Body of pancreas (tissue), 4 donors: ENCODE data around the gene RBM20. TPM values are rescaled to one million over a fixed set of nuclear protein-coding genes. Genes with fewer than 3 reads are reported as not detected.

ENCODE experiments used
- ATAC-seq: fragments of 150-250 bp; one replicate; pipeline ENCODE4 v1.9.1; 2016
- DNase-seq, 4 donors: peaks; one replicate each; pipeline ENCODE4 v3.0.0-alpha.2; 2019
- H3K27ac ChIP-seq, 4 donors: fragments of 200-600 bp; sonication (generic); 1 replicate in 3 of 4; 2 replicates in 1 of 4; pipeline versions ENCODE4 v1.5.1 to v1.6.1; 2016 to 2019; ENCODE audit warnings: mild to moderate bottlenecking in 1 of 4, mixed read lengths in 1 of 4, moderate library complexity in 1 of 4
- H3K27me3 ChIP-seq, 2 donors: fragments of 200-600 bp; sonication (generic); one replicate each; pipeline ENCODE4 v1.6.0; 2016; ENCODE audit warnings: mild to moderate bottlenecking in 1 of 2
- H3K36me3 ChIP-seq, 2 donors: fragments of 200-600 bp; sonication (generic); replicated peaks in 1 of 2; 2 replicates each; pipeline ENCODE4 v1.5.1; 2016; ENCODE audit warnings: low read depth in 2 of 2; ENCODE audit not compliant: insufficient read depth in 1 of 2
- H3K4me1 ChIP-seq: fragments of 200-600 bp; sonication (generic); one replicate; pipeline ENCODE4 v1.6.0; 2016
- H3K4me3 ChIP-seq, 2 donors: fragments of 200-600 bp; sonication (generic); 1 replicate in 1 of 2; 2 replicates in 1 of 2; pipeline ENCODE4 v1.5.1; 2016 to 2019
- H3K9me3 ChIP-seq, 3 donors: fragments of 200-600 bp; sonication (generic); 1 replicate in 2 of 3; 2 replicates in 1 of 3; pipeline ENCODE4 v1.5.1; 2016
- CTCF ChIP-seq, 7 experiments: fragments of 450-650 bp in 4 of 7; fragments of 200-600 bp in 3 of 7; sonication (generic) in 3 of 7; IDR thresholded peaks; one replicate each; pipeline ENCODE4 v1.5.1; 2016 to 2019; ENCODE audit warnings: antibody characterized with exemption in 7 of 7
- POLR2A ChIP-seq, 3 donors: fragments of 450-650 bp; IDR thresholded peaks; one replicate each; pipeline ENCODE4 v1.6.1; 2016; ENCODE audit warnings: antibody characterized with exemption in 3 of 3, mild to moderate bottlenecking in 2 of 3
- WGBS, 2 donors: methylation state at CpG; one replicate each; pipeline ENCODE4 v1.1.5; 2017; 5-methylcytosine and 5-hydroxymethylcytosine counted together
- intact Hi-C: fragments of 100-400 bp; cut with DNase I; formaldehyde crosslinking; loops from one replicate; pipeline ENCODE4 v1.15.1; 2023
- total RNA-seq, 2 donors: library from RNA; depleted of rRNA; stranded (reverse); fragments of >200 nt; gene quantifications; one replicate each; pipeline ENCODE4 v1.1.0, GENCODE V29; 2016

The RBM20 gene
- total RNA-seq, 2 donors from 2014 or later, result 14.5 to 39.4 TPM

- ATAC-seq (peak; percentile 73), DNase-seq (peak; percentile 52 to 79 (median 66))
- no peak for TF ChIP-seq CTCF (IDR thresholded peaks at IDR 0.05)
- peak in 1 of 3 donors; percentile 7 for TF ChIP-seq POLR2A (IDR thresholded peaks at IDR 0.05)
- Histone ChIP-seq H3K27ac (peak overlapping the region in 3 of 4 donors; percentile 8 to 35 (median 35)), H3K27me3 (no peaks in the 10 kb centered on the region), H3K4me1 (peaks cover 47% of the 10 kb centered on the region), H3K36me3 (no peaks in the 10 kb centered on the region), H3K9me3 (no peaks in the 10 kb centered on the region), H3K4me3 (no peak overlapping the region)
- WGBS, 2 donors, result 65% methylated on average over 4 of the region's 4 CpGs
- intact Hi-C loops, result no loop called here
These were observed 150.7 kb downstream of the RBM20 start for GRCh38 chr10:110794808-110795207.

GRCh38 chr10:110797416-110797815 is 153.3 kb downstream of the RBM20 start:
- H3K27me3 ChIP-seq, result no peaks in the 10 kb centered on the region
- TF ChIP-seq POLR2A (IDR thresholded peaks at IDR 0.05) (no peak), CTCF (IDR thresholded peaks at IDR 0.05) (no peak)
- no peak overlapping the region for H3K27ac ChIP-seq
- no peaks in the 10 kb centered on the region for H3K36me3 ChIP-seq
- no peak for DNase-seq
- peaks cover 32% of the 10 kb centered on the region for H3K4me1 ChIP-seq
- WGBS, 2 donors, result 75 to 76% methylated on average over 10 of the region's 10 CpGs
- intact Hi-C loops, result no loop called here
- no peak overlapping the region for H3K4me3 ChIP-seq
- no peak for ATAC-seq
- no peaks in the 10 kb centered on the region for H3K9me3 ChIP-seq

- no peaks in the 10 kb centered on the region for H3K36me3 ChIP-seq
- H3K4me3 ChIP-seq, result no peak overlapping the region
- no peak for TF ChIP-seq CTCF (IDR thresholded peaks at IDR 0.05)
- TF ChIP-seq POLR2A (IDR thresholded peaks at IDR 0.05), result no peak
- no peaks in the 10 kb centered on the region for H3K9me3 ChIP-seq
- ATAC-seq (no peak), DNase-seq (no peak)
- H3K27ac ChIP-seq, result no peak overlapping the region
- H3K4me1 ChIP-seq, result peaks cover 32% of the 10 kb centered on the region
- H3K27me3 ChIP-seq, result no peaks in the 10 kb centered on the region
- WGBS, 2 donors, result 88 to 98% methylated on average over 2 of the region's 2 CpGs
- intact Hi-C loops, result no loop called here
These were observed 154.2 kb downstream of the RBM20 start for GRCh38 chr10:110798340-110798739.

GRCh38 chr10:110802090-110802489 is 158.0 kb downstream of the RBM20 start:
- Histone ChIP-seq H3K4me3 (no peak overlapping the region), H3K9me3 (no peaks in the 10 kb centered on the region), H3K36me3 (no peaks in the 10 kb centered on the region), H3K27me3 (no peaks in the 10 kb centered on the region), H3K4me1 (peaks cover 38% of the 10 kb centered on the region), H3K27ac (peak overlapping the region in 3 of 4 donors; percentile 67 to 81 (median 76))
- WGBS, 2 donors, result 83 to 86% methylated on average over 1 of the region's 1 CpG
- intact Hi-C loops, result loop anchor here (10.0 kb wide), 1 partner anchor 93 kb away; no protein-coding TSS in a partner anchor
- ATAC-seq, result peak; percentile 39
- TF ChIP-seq CTCF (IDR thresholded peaks at IDR 0.05) (no peak), POLR2A (IDR thresholded peaks at IDR 0.05) (no peak)
- DNase-seq, result peak in 2 of 4 donors; percentile 44 to 54

- H3K36me3 ChIP-seq, result no peaks in the 10 kb centered on the region
- TF ChIP-seq CTCF (IDR thresholded peaks at IDR 0.05), result no peak
- TF ChIP-seq POLR2A (IDR thresholded peaks at IDR 0.05), result no peak
- peak; percentile 91 for ATAC-seq
- peaks cover 41% of the 10 kb centered on the region for H3K4me1 ChIP-seq
- no peak overlapping the region for H3K4me3 ChIP-seq
- WGBS, 2 donors, result 5 to 8% methylated on average over 7 of the region's 7 CpGs
- no peaks in the 10 kb centered on the region for H3K9me3 ChIP-seq
- peak; percentile 81 to 88 (median 86) for DNase-seq
- intact Hi-C loops, result loop anchor here (10.0 kb wide), 1 partner anchor 92 kb away; no protein-coding TSS in a partner anchor
- no peaks in the 10 kb centered on the region for H3K27me3 ChIP-seq
- H3K27ac ChIP-seq, result peak overlapping the region; percentile 34 to 81 (median 72)
These were observed 158.6 kb downstream of the RBM20 start for GRCh38 chr10:110802551-110803238.
